CD4-positive, alpha-beta T cell (primary cell): ENCODE measurements around the gene MPG. TPM values are rescaled to one million over a fixed set of nuclear protein-coding genes. Genes with fewer than 3 reads are reported as not detected.

ENCODE experiments used
- ATAC-seq: fragments of 200-7000 bp; cut with Tn5 transposase; one replicate; pipeline ENCODE4 v1.10.0; 2022; ENCODE audit warnings: mild to moderate bottlenecking; ENCODE audit not compliant: poor library complexity
- CTCF ChIA-PET: fragments of 350-600 bp; sonication (Branson Sonifier 250); formaldehyde crosslinking; loops from one replicate; lab custom pipeline; 2021; ENCODE audit warnings: antibody characterized with exemption, inconsistent platforms; lab: Charles Lee
- POLR2A ChIA-PET: fragments of 350-600 bp; sonication (Branson Sonifier 250); formaldehyde crosslinking; loops from one replicate; lab custom pipeline; 2021; ENCODE audit warnings: antibody characterized with exemption, inconsistent platforms; lab: Charles Lee
- DNase-seq, 14 experiments: peaks; one replicate each; pipeline ENCODE4 v3.0.0-alpha.2; 2013 to 2020; ENCODE audit warnings: mixed read lengths in 2 of 14
- H3K27ac ChIP-seq, 2 donors: one replicate each; pipeline versions ENCODE4 v1.5.1 to v1.7.0; 2013; ENCODE audit warnings: low read length in 2 of 2, low read depth in 1 of 2, mild to moderate bottlenecking in 1 of 2
- H3K27me3 ChIP-seq, 2 experiments: 1 replicate in 1 of 2; 2 replicates in 1 of 2; pipeline versions ENCODE4 v1.6.1 to v1.7.0; 2013; ENCODE audit warnings: low read length in 2 of 2, control low read depth in 1 of 2, mild to moderate bottlenecking in 1 of 2, moderate library complexity in 1 of 2; ENCODE audit not compliant: insufficient read depth in 2 of 2, control insufficient read depth in 1 of 2
- H3K36me3 ChIP-seq: one replicate; pipeline ENCODE4 v1.6.1; 2013; ENCODE audit warnings: low read length, control low read depth; ENCODE audit not compliant: insufficient read depth
- H3K4me1 ChIP-seq: one replicate; pipeline ENCODE4 v1.6.1; 2013; ENCODE audit warnings: low read length, control low read depth; ENCODE audit not compliant: insufficient read depth
- H3K4me3 ChIP-seq: one replicate; pipeline ENCODE4 v1.5.1; 2013; ENCODE audit warnings: mild to moderate bottlenecking, low read length, moderate library complexity
- H3K9me3 ChIP-seq, 2 experiments: 1 replicate in 1 of 2; 2 replicates in 1 of 2; pipeline versions ENCODE4 v1.6.1 to v1.7.0; 2013; ENCODE audit warnings: low read length in 2 of 2, mild to moderate bottlenecking in 2 of 2, control low read depth in 1 of 2, moderate library complexity in 1 of 2; ENCODE audit not compliant: control insufficient read depth in 1 of 2, insufficient read depth in 1 of 2
- H3K27ac Mint-ChIP-seq: one replicate; pipeline ENCODE4 v1.8.0; 2020; ENCODE audit warnings: mixed read lengths
- H3K27me3 Mint-ChIP-seq: one replicate; pipeline ENCODE4 v1.8.0; 2021; ENCODE audit warnings: mixed read lengths
- H3K36me3 Mint-ChIP-seq: one replicate; pipeline ENCODE4 v1.8.0; 2021; ENCODE audit warnings: low read depth, mixed read lengths
- H3K4me1 Mint-ChIP-seq: one replicate; pipeline ENCODE4 v1.8.0; 2021; ENCODE audit warnings: low read depth, mixed read lengths
- H3K4me3 Mint-ChIP-seq: one replicate; pipeline ENCODE4 v1.8.0; 2020; ENCODE audit warnings: mild to moderate bottlenecking, mixed read lengths
- H3K9me3 Mint-ChIP-seq: one replicate; pipeline ENCODE4 v1.8.0; 2020; ENCODE audit warnings: mixed read lengths
- intact Hi-C, 2 experiments: fragments of 100-400 bp; cut with DNase I in 1 of 2; cut with micrococcal nuclease in 1 of 2; formaldehyde crosslinking; loops; one replicate each; pipeline versions ENCODE4 v1.15.1 to v1.9.0; 2023 to 2025; cut with DNase I, micrococcal nuclease
- total RNA-seq, 174 experiments: library from RNA in 2 of 174; stranded (reverse) in 2 of 174; gene quantifications; one replicate each; pipeline ENCODE4 v1.2.3 and lab custom pipeline; 2021 to 2026
- TF ChIP-seq, protein P1 (sequence below): fragments of 200-600 bp; IDR thresholded peaks from one replicate; pipeline ENCODE4 v1.8.0; 2022; ENCODE audit warnings: antibody characterized with exemption, mild to moderate bottlenecking

MPG gene
- total RNA-seq, 2 experiments from 2014 or later: 14.1 to 17.1 TPM

DNA sequence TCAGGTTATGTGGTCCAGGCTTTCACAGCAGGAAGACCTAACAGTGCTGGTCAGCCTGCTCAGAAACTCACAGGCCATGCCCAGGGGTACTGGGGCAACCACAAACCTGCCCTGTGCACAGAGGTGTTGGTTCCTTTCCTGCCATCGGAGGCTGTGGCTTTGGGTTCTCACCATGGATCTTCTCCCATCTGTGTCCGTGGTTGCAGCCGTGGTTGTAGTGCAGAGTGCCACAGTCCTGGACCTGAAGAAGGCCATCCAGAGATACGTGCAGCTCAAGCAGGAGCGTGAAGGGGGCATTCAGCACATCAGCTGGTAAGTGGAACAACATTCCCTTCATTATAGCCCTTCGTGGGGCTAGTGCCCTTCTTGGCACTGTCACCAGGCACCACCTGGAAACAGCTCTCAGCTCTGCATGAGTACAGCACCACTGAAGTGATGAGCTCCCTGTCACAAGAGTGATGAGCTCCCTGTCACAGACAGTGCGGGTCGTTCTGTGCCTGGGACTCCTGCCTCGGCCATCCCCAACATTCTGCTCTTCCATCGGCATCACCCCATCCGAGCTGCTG is 22.4 kb upstream of the MPG start:
- TF ChIP-seq, protein P1, sequence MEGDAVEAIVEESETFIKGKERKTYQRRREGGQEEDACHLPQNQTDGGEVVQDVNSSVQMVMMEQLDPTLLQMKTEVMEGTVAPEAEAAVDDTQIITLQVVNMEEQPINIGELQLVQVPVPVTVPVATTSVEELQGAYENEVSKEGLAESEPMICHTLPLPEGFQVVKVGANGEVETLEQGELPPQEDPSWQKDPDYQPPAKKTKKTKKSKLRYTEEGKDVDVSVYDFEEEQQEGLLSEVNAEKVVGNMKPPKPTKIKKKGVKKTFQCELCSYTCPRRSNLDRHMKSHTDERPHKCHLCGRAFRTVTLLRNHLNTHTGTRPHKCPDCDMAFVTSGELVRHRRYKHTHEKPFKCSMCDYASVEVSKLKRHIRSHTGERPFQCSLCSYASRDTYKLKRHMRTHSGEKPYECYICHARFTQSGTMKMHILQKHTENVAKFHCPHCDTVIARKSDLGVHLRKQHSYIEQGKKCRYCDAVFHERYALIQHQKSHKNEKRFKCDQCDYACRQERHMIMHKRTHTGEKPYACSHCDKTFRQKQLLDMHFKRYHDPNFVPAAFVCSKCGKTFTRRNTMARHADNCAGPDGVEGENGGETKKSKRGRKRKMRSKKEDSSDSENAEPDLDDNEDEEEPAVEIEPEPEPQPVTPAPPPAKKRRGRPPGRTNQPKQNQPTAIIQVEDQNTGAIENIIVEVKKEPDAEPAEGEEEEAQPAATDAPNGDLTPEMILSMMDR: no peak
- Mint-ChIP-seq H3K27ac (no peak overlapping the region), H3K4me3 (peak overlapping the region; percentile 69), H3K27me3 (no peaks in the 10 kb centered on the region), H3K4me1 (peaks cover 30% of the 10 kb centered on the region), H3K36me3 (peaks cover 20% of the 10 kb centered on the region), H3K9me3 (no peaks in the 10 kb centered on the region)
- ATAC-seq: no peak
- H3K4me3 ChIP-seq: no peak overlapping the region
- H3K36me3 ChIP-seq: peaks cover 23% of the 10 kb centered on the region
- CTCF ChIA-PET: no interaction called here
- POLR2A ChIA-PET: no interaction called here
- intact Hi-C loops: loop anchor here in 1 of 2 experiments (2.0 kb wide), 1 partner anchor 23 kb away; the partner anchor contains the start of gene MPG
- H3K27ac ChIP-seq: no peak overlapping the region
- peaks cover 31% of the 10 kb centered on the region for H3K4me1 ChIP-seq
- H3K27me3 ChIP-seq: no peaks in the 10 kb centered on the region
- H3K9me3 ChIP-seq: no peaks in the 10 kb centered on the region
- no peak for DNase-seq

DNA sequence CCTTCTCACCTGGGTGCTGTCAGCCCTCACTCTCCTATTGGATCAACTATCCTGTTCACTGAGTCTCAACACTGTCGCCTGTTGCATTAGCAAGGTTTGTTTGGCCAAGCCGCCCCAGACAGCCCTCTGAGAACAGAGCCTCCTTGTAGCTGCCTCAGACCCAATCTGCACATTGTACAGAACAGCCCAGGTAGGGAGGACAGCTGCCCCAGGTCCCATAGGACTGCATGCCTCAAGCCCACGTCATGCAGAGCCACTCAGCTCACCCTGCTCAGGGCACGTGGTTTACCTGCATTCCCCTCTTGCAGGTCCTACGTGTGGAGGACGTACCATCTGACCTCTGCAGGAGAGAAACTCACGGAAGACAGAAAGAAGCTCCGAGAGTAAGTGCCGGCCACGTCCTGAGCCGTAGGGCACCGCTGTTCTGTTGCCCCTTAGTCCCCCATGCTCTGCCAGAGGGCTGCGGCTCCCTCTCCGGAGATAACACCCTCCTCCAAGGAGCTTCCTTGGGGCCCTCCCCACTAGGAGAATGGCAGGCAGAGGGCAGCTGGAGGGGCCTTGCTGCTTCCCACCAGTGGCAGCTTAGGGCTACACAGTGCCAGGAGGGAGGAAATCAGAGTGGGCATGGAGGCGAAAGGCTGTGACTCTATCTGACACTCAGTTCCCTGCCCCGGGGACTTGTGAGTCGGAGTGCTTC is 21.6 kb upstream of the MPG start:
- no peak for DNase-seq

DNA sequence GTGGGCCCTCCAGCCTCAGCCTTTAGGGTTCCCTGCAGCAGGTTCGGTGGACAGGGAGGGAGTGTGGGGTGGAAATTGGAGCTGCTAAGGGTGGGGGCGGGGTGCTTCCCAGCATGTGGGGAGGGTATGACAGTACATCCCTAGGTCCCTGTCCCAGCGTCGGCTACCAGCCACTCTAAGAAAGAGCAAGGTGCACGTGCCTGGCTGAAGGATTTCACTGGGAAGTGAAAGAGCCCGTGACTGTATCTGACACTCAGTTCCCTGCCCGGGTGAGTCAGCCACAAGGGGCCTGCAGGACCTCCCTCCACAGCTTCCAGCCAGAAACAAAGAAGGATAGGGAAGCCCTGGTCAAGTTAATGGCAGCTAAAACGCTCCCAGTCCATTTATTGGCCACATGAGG is 20.3 kb upstream of the MPG start:
- H3K27me3 Mint-ChIP-seq: no peaks in the 10 kb centered on the region

More for the DNA sequence above, 21.6 kb upstream of the MPG start:
- H3K27me3 ChIP-seq: no peaks in the 10 kb centered on the region
- H3K4me1 ChIP-seq: peaks cover 24% of the 10 kb centered on the region
- no peak for ATAC-seq
- intact Hi-C loops: no loop called here
- H3K27me3 Mint-ChIP-seq: no peaks in the 10 kb centered on the region
- no peak overlapping the region for H3K27ac ChIP-seq
- H3K36me3 Mint-ChIP-seq: peaks cover 13% of the 10 kb centered on the region
- no peaks in the 10 kb centered on the region for H3K9me3 Mint-ChIP-seq
- ChIA-PET CTCF (no interaction called here), POLR2A (no interaction called here)
- H3K4me3 Mint-ChIP-seq: peak overlapping the region; percentile 69
- TF ChIP-seq, protein P1: no peak
- no peak overlapping the region for H3K4me3 ChIP-seq
- peaks cover 17% of the 10 kb centered on the region for H3K36me3 ChIP-seq
- H3K27ac Mint-ChIP-seq: no peak overlapping the region
- peaks cover 23% of the 10 kb centered on the region for H3K4me1 Mint-ChIP-seq
- no peaks in the 10 kb centered on the region for H3K9me3 ChIP-seq

More for the DNA sequence above, 20.3 kb upstream of the MPG start:
- CTCF ChIA-PET: interaction anchor here (0.6 to 1.3 kb wide), 2 partner anchors 8 to 187 kb away, joined by 4 to 5 read pairs; no protein-coding TSS in a partner anchor
- intact Hi-C loops: no loop called here
- no peaks in the 10 kb centered on the region for H3K27me3 ChIP-seq
- Mint-ChIP-seq H3K9me3 (no peaks in the 10 kb centered on the region), H3K27ac (no peak overlapping the region), H3K4me3 (no peak overlapping the region), H3K36me3 (peaks cover 10% of the 10 kb centered on the region), H3K4me1 (peaks cover 15% of the 10 kb centered on the region)
- no peak overlapping the region for H3K4me3 ChIP-seq
- peak in 1 of 14 experiments; percentile 36 for DNase-seq
- no peak for ATAC-seq
- H3K27ac ChIP-seq: no peak overlapping the region
- POLR2A ChIA-PET: no interaction called here
- peaks cover 11% of the 10 kb centered on the region for H3K4me1 ChIP-seq
- peaks cover 17% of the 10 kb centered on the region for H3K36me3 ChIP-seq
- no peaks in the 10 kb centered on the region for H3K9me3 ChIP-seq
- TF ChIP-seq, protein P1: no peak
